Activated CD4-positive, alpha-beta T cell treated with anti-CD3 and anti-CD28 coated beads, Interleukin-2, amount 10 ng/mL, durations not matched to agents 7 days and 5 days (primary cell): ENCODE measurements around the gene ZNF367. TPM values are rescaled to one million over a fixed set of nuclear protein-coding genes. Genes with fewer than 3 reads are reported as not detected.

ENCODE experiments used
- CTCF ChIA-PET: fragments of 350-600 bp; sonication (Branson Sonifier 250); formaldehyde crosslinking; loops from one replicate; lab custom pipeline; 2021; ENCODE audit warnings: antibody characterized with exemption; lab: Charles Lee
- POLR2A ChIA-PET: fragments of 350-600 bp; sonication (Branson Sonifier 250); formaldehyde crosslinking; loops from one replicate; lab custom pipeline; 2021; ENCODE audit warnings: antibody characterized with exemption; lab: Charles Lee
- DNase-seq: peaks from one replicate; pipeline ENCODE4 v3.0.0-alpha.2; 2020
- H3K27ac Mint-ChIP-seq: one replicate; pipeline ENCODE4 v1.8.0; 2021; ENCODE audit warnings: mild to moderate bottlenecking, moderate library complexity, mixed read lengths
- H3K27me3 Mint-ChIP-seq: one replicate; pipeline ENCODE4 v1.8.0; 2021; ENCODE audit warnings: mixed read lengths
- H3K36me3 Mint-ChIP-seq: one replicate; pipeline ENCODE4 v1.8.0; 2021; ENCODE audit warnings: low read depth, mixed read lengths
- H3K4me1 Mint-ChIP-seq: one replicate; pipeline ENCODE4 v1.8.0; 2021; ENCODE audit warnings: mixed read lengths
- H3K4me3 Mint-ChIP-seq: one replicate; pipeline ENCODE4 v1.8.0; 2021; ENCODE audit warnings: mild to moderate bottlenecking, moderate library complexity, mixed read lengths
- H3K9me3 Mint-ChIP-seq: one replicate; pipeline ENCODE4 v1.8.0; 2021; ENCODE audit warnings: mixed read lengths
- total RNA-seq, 2 experiments: library from RNA; stranded (reverse); gene quantifications; one replicate each; pipeline ENCODE4 v1.2.3, GENCODE V29; 2021

Gene ZNF367
- total RNA-seq, 2 experiments from 2014 or later = 32.3 to 32.5 TPM

- POLR2A ChIA-PET = no interaction called here
- H3K4me1 Mint-ChIP-seq = no peaks in the 10 kb centered on the region
- no peak for DNase-seq
- CTCF ChIA-PET = interaction anchor here (0.6 kb wide), 1 partner anchor 1220 kb away, joined by 7 read pairs; no protein-coding TSS in a partner anchor
- no peak overlapping the region for H3K4me3 Mint-ChIP-seq
- H3K9me3 Mint-ChIP-seq = no peaks in the 10 kb centered on the region
- no peaks in the 10 kb centered on the region for H3K27me3 Mint-ChIP-seq
- H3K36me3 Mint-ChIP-seq = no peaks in the 10 kb centered on the region
- H3K27ac Mint-ChIP-seq = no peak overlapping the region
Measured at GRCh38 chr9:96338299-96338698, 79.9 kb downstream of the ZNF367 start.

Other genes starting within 250 kb of the ZNF367 start
- under 1 TPM in 1 of 2 experiments, not detected in 1; 0.25 TPM for gene HSD17B3, start 116.2 kb downstream of the ZNF367 start, total RNA-seq
- gene SLC35D2, start 34.7 kb downstream of the ZNF367 start, total RNA-seq = 10 to 100 TPM in 1 of 2 experiments, 1 to 10 TPM in 1; 8.5 to 11.0 TPM
- gene HABP4, start 31.8 kb upstream of the ZNF367 start, total RNA-seq = 1 to 10 TPM; 5.0 to 6.1 TPM
- under 1 TPM; 0.62 to 0.83 TPM for gene CDC14B, start 201.5 kb upstream of the ZNF367 start, total RNA-seq
- gene PRXL2C, start 236.9 kb upstream of the ZNF367 start, total RNA-seq = 1 to 10 TPM; 5.0 to 5.6 TPM